NCI-H524 (cell line): Measurements from ENCODE around the gene BRCA2.
A peak's percentile ranks its signal among the peaks of the same experiment; 100 is the strongest.

Experiments used
- DNase-seq, 2 experiments: peaks; one replicate each; lab custom pipeline; 2025; lab: John Stamatoyannopoulos, UW

The BRCA2 gene

DNA sequence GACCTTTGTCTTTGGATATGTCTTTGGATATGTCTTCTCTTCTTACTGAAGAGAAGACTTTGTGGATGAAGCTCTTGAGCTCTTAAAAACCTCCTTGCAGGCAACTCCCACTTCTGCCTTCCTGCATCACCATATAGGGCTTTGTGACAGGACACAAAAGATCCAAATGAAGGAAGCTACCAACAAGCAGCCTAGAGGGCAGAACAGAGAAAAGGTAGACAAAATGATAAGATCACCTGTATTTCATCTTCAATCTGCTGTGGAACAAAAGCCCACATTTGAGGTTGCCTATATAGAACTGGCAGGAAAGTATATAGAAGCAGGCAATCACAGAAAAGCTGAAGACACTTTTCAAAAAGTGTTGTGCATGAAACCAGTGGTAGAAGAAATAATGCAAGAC is 70.1 kb downstream of the BRCA2 start:
- no peak for DNase-seq

- no peak for DNase-seq
These were observed 74.7 kb downstream of the BRCA2 start for GRCh38 chr13:32390048-32390447.

DNA sequence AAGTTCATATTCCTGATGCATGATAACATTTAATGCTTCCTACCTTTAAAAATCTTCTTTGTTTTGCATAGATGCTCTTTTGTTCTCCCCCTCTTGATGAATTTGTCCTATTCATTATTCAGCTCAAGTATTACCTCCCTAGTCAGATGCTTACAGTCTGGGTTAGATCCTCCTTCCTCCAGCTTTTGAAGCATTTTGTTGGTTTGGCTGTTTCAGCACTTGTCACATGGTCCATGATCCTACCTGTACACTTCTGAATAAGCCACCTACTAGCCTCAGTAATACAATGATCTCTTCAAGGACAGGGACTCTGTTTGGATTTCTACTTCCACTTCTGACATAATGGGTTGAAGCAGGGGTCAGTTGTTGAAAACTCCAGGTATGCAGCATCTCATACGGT is 75.2 kb downstream of the BRCA2 start:
- DNase-seq: no peak

GRCh38 chr13:32391101-32391619 is 75.9 kb downstream of the BRCA2 start:
- DNase-seq: no peak

DNA sequence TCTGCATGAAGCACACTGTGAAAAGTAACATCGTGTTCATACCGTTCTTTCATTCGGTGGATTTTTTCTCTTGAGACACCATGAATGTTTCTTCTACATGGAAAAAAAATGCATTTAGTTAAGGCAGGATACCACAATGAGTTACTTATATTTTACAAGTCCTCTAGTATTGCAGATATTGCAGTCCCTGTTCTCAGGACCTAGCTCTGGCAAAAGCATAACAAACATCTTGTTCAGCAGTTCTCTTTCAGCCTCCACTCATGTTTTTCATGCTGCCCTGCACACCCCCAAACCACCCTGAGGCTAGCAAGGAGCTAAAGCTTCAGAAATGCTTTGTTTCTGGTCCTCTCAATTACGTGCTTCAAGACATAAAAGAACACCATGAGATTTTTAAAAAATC is 87.8 kb downstream of the BRCA2 start:
- DNase-seq: no peak

DNA sequence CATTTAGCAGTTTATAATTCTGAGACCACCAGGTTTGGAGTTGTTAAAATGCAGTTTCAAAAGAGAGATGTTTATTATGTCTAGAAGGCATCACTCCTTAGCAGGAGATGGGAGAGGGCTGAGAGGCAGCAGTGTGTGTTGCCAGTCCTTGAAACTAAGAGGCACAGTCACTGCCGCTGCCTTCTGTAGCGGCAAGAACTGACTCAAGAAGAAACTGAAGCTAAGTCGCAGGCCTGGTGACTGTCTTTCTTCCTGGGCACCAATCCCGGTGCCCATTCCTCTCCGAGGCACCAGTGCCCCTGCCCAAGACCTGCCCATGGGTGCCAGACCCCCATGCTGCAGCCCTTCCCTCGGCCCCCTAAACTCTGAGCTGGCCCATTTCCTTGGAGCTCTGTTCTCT is 92.5 kb downstream of the BRCA2 start:
- DNase-seq: no peak

DNA sequence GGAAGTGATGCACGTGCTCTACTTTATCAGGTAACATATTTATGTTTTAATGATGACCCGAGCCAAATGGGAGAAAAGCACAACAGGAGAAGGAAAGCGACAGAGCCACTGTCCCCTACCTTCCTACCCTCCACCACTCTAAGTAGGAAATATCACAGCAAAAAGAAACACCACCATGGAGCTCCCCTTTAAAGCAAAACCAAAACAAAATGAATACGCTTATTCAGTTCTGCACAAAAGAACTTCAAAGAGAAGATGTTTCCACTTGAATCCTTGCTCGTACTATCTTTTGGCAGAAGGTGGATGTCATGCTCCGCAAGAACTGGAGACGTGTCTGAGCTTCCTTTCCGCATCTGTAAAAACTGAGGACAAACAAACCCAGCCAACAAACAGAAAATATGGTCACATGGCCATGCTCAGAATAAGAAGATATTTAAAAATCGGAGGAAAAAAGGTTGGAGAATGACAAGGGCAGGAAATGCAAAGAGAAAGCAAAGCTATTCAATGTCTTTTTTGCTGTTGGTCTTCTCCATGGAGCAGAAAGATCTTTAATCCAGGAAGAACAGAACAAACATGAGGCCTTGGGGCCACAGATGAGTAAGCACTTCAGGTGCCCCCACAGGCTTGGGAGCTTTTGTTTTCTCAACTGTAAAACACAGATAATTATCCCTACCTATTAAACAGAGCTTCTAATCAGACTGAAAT is 93.1 kb downstream of the BRCA2 start:
- DNase-seq: no peak

- no peak for DNase-seq
These were observed 93.6 kb downstream of the BRCA2 start for GRCh38 chr13:32409001-32409313.

GRCh38 chr13:32409561-32410421 is 94.5 kb downstream of the BRCA2 start:
- no peak for DNase-seq

DNA sequence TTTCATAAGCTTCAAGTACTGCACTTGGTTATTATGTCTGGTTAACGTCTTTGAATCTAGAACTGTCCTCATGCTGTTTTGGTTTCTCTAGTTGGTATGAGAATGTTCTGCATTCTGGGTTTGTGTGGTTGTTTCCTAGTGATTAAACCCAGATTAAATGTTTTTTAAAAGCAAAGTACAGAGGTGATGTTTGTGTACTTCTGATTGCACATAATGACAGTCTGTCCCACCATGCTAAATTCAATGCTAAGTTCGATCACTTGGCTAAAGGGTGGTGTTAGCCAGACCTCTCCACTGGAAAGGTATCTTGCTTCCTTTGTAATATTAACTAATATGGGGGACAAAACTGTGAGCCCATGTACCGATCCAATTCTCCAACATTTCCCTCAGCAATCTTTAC is 98.0 kb downstream of the BRCA2 start:
- no peak for DNase-seq

DNA sequence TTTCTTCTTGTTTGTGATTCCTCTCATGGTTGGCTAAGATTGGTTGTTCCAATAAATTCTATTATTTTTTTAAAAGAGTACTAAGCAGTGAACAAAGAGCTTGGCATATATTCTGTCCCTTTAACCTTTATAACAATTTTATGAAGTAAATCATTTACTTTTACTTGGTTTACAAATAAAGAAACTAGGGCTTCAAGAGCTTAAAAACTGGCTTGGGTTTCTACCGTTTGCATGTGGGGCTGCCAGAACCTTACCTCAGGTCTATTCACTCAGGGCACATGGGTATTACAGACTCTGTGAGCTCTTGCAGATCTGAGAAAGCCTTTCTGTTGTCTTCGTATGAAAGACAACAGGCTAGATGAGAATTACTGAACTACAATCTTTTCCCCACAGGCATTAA is 99.3 kb downstream of the BRCA2 start:
- no peak for DNase-seq

- peak in 1 of 2 experiments; percentile 38 for DNase-seq
These were observed 99.7 kb downstream of the BRCA2 start for GRCh38 chr13:32415019-32415418.

GRCh38 chr13:32417995-32418394 is 102.7 kb downstream of the BRCA2 start:
- DNase-seq: no peak

DNA sequence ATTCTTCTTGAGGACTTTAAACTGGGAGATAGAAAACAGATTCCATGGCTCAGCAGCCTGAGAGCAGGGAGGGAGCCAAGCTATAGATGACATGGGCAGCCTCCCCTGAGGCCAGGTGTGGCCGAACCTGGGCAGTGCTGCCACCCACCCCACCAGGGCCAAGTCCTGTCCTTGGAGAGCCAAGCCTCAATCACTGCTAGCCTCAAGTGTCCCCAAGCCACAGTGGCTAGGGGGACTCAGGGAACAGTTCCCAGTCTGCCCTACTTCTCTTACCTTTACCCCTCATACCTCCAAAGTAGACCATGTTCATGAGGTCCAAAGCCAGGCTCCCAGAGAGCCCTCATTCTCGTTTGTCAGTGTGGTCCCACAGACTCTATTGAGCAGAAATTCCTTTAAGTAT is 104.6 kb downstream of the BRCA2 start:
- no peak for DNase-seq

GRCh38 chr13:32423592-32423991 is 108.3 kb downstream of the BRCA2 start:
- no peak for DNase-seq

DNA sequence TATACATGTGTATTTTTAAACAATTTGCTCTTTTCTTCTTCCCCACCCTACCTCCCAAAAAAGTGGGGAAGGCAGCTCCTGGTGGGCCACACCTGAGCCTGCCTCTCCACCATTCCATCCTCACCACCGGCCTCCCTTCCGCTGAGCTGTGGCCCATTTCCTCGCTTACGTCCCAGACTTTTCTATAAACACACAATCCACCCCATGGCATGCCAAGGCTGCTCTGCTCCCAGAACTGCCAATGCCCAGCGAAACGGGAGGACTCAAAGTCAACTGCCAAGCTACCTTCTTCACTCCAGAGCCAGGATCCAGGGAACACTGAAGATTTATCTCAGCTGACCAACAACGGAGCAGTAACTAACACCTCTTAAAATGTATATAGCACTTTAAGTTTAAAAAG is 109.8 kb downstream of the BRCA2 start:
- no peak for DNase-seq

DNA sequence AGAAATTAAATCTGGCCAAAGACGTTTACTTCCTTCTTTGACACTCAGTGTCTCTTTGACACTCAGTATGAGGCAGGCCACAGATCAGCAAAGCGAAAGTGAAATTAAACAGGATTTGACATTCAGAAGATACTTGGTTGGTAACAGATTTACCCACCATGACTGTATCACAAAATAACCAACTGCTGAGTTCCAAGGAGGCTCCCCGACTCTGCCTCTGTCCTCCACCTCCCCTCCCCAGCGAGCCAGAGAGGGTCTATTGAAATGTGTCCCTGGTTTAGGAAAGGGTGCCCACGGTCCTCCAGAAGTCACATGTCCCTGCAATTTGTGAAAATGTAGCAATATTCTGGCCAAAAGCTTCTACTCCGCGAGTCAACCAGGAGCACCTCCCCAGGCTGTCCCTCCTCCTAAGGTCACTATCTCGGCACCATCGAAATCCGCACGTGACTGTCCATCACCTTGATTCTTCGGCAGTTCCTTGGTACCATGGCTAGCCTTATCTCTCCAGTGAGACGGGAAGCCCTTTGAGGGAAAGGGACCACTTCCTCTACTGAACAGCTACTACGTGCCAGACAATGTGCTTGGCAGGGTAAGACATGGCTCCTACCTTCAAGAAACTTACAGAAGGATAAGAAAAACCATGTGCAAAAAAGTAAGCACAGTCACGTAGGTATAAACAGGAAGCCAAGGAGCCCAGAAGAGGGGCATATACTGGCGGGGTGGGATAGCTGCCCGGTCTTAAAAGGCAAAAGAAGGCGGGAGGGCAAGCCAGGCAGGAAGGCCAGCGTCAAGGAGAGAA is 111.1 kb downstream of the BRCA2 start:
- DNase-seq: no peak

- peak in 1 of 2 experiments; percentile 35 for DNase-seq
These were observed 111.9 kb downstream of the BRCA2 start for GRCh38 chr13:32426990-32427851.

GRCh38 chr13:32427852-32428580 is 112.7 kb downstream of the BRCA2 start, which contains the start of gene N4BP2L1:
N4BP2L1 (minus strand) TSS chr13:32428130; CDS start chr13:32428082, 48 bp downstream.
- peak; percentile 28 to 43 for DNase-seq

- no peak for DNase-seq
These were observed 113.5 kb downstream of the BRCA2 start for GRCh38 chr13:32428581-32429432.
